ENCODE measurements around the gene PDXK.

- TF ChIP-seq CTCF (IDR thresholded peaks at IDR 0.05; ENCODE audit: control extremely low read depth in 1 of 3, insufficient read depth in 1 of 3, low read depth in 1 of 3, low read length in 3 of 3) (no peak), MAFK (IDR thresholded peaks at IDR 0.05; ENCODE audit: low read depth, low read length) (no peak), EP300 (IDR thresholded peaks at IDR 0.05; ENCODE audit: borderline replicate concordance in 1 of 2, low read depth in 2 of 2, low read length in 2 of 2) (no peak), MAX (IDR thresholded peaks at IDR 0.05) (no peak), BRCA1 (IDR thresholded peaks at IDR 0.05; ENCODE audit: low read depth, low read length) (no peak), CREB1 (IDR thresholded peaks at IDR 0.05) (no peak), E2F6 (IDR thresholded peaks at IDR 0.05) (no peak), KDM5A (IDR thresholded peaks at IDR 0.05; ENCODE audit: low read length) (no peak), POLR2A (IDR thresholded peaks at IDR 0.05; ENCODE audit: control extremely low read depth in 1 of 2, low read depth in 2 of 2, low read length in 2 of 2) (no peak), NRF1 (IDR thresholded peaks at IDR 0.05; ENCODE audit: low read depth, low read length) (no peak), ATF2 (IDR thresholded peaks at IDR 0.05; ENCODE audit: low read length) (no peak)
Measured at GRCh38 chr21:43689556-43690337, 29.2 kb upstream of the PDXK start.

Measured in H1 (cell line).